NCI-H2196 (cell line): Measurements from ENCODE around the gene CACNG1.
"Not testable (repeated sequence)": the region's sequence is repeated elsewhere in the genome, so short reads cannot be mapped to it uniquely, and the experiment has no call there.

ENCODE experiments used
- DNase-seq: peaks from one replicate; lab custom pipeline; 2025; ENCODE audit not compliant: unreplicated experiment; lab: John Stamatoyannopoulos, UW

CACNG1 gene

DNA sequence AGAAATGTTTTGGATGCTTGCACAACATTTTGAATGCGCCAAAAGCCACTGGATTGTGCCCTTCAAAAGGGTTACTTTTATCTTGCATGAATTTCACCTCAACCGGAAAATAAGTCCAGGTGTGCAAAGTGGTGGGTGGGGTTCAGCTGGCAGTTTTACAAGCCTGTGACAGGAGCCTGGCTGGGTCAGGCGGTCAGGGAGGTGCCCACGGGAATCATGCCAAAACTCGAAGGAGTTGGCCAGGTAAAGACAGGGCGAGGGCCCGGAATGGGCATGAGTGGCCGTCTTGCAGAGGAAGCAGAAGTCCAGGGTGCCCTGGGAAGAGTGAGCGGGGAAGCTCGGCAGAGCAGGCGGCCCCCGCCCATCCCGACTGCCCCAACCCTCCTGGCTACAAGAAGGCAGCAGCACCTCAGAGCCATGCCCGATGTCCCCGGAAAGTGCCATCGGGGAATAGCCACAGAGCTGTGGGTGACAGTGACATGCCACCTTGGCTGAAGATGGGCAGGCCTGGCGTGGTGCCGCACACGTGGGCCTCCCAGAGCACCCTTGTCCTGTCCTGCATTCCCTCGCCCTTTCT lies 19.1 kb upstream of the CACNG1 start:
- DNase-seq, result no peak

DNA sequence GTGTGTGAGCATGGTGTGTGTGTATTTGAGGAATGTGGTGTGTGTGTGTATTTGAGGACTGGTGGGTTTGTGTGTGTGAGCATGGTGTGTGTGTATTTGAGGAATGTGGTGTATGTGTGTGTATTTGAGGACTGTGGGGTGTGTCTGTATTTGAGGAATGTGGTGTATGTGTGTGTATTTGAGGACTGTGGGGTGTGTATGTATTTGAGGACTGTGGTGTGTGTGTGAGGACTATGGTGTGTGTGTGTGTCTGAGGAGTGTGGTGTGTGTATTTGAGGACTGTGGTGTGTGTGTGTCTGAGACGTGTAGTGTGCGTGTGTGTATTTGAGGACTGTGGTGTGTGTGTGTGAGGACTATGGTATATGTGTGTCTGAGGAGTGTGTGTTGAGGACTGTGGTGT lies 18.0 kb upstream of the CACNG1 start:
- DNase-seq, result no peak

DNA sequence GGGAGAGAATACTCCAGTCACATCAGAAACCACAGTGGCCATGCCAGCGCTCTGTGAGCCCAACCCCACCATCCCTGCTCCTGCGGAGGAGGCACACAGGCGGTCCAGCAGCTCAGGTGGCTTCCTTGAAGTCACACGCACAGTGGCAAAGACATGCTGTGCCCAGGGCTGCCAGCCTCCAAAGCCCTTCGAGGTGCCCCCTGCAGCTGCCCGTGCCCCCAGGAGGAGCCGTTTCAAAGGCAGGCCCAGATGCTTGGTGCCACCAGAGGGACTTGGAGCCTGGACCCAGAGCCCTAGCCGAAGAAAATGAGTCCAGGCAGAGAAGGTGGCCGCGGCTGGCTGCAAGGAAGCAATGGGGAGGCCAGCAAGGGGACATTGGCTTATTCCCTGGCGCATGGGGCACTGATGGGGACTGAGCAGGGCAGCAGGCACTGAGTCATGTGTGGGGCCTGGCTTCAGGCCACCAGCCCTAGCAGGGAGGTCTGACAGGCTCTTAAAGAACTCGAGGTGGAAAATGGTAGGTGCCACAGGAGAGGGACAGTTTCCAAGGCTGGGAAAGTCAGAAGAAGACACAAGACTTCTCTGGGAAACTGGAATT lies 17.2 kb upstream of the CACNG1 start:
- DNase-seq, result no peak

DNA sequence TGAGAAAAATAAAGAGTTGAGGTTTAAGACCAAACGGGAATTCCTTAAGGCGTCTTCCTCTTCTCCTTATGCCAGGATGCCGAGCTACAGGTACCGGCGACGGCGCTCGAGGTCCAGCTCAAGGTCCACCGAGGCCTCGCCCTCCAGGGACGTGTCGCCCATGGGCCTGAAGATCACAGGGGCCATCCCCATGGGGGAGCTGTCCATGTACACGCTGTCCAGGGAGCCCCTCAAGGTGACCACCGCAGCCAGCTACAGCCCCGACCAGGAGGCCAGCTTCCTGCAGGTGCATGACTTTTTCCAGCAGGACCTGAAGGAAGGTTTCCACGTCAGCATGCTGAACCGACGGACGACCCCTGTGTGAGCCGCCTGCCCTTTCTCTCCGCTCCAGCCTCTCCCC lies 13.7 kb upstream of the CACNG1 start:
- DNase-seq, result no peak

DNA sequence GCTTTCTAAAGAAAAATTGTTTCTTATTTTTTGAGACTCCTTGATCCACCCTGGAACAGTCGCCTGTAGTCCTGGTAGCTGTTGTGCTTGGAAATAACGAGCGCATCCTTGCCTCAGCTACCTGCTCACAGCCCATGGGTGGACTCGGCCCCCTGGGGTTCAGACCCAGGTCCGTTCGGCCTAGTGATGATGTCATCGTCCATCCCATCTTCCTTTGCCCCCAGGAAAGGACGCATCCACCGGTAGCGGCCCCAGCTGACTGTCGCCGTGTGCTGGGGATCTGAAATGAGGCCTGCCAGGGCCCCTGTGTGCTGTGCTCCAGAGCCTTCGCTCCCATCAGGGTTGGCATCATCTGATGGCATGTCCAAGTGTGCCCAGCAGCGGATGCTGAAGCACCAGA lies 12.0 kb upstream of the CACNG1 start:
- no peak for DNase-seq

DNA sequence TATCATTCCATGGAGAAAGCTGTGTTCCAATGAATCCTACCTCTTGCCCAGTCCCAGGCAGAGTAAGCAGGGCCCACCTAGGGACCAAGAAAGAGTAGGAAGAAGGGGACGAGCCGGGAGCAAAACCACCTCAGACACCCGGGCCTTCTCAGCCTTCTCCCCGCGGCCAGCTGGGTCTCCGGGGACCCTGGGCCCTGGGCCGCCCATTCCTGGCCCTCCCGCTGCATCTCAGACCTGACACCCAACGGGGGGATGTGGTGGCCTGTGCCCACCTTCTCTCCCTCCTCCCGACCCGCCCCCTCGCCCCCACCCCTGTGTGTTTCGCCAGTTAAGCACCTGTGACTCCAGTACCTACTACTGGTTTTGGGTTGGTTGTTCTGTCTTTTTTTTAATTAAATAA lies 11.4 kb upstream of the CACNG1 start:
- no peak for DNase-seq

DNA sequence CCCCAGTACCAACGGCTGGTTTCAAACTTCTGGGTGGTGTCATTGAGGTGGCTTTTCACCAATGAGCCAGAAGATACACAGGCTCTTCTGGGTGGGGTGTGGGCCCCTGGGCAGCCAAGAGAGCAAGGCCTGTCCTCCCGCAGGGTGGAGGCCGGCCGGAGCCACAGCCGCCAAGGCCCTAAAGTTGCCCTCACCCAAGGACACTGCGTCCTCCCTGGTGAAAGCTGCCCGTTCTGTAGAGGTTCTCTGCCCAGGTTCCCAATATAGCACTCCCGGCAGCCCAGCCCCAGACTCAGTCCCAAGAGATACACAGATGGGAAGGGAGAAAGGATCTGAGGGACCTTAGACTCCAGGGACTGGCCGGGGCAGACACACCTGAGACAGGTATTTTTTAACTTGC lies 10.7 kb upstream of the CACNG1 start:
- DNase-seq, result no peak

DNA sequence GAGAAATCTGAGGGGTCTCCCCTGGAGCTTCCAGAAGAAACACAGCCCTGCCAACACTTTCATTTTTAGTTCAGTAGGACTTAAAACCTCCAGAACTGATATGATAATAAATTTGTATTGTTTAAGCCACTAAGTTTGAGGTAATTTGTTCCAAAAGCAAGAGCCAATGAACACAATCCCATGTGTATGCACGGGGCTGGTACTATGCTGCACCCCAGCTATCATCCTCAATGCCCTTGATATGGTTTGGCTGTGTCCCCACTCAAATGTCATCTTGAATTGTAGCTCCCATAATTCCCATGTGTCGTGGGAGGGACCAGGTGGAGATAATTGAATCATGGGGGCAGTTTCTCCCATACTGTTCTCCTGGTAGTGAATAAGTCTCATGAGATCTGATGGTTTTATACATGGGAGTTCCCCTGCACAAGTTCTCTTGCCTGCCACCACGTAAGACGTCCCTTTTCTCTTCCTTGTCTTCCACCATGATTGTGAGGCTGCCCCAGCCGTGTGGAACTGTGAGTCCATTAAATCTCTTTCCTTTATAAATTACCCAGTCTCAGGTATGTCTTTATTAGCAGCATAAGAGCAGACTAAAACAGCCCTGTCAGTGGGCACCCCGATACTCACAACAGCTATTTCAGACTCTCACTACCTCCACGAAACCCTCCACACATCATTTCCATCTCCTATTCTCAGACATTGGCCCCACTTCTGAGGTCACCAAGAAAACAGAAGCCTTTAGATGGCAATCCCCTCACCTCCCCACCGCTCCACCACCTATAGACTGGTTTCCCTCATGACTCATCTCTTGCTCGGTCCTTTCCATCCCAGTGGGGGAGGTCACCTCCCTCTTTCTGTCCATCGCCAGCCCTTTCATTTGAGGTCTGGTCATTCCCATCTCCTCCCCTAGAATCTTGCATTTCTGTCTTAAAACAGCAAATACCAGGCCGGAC lies 8.9 kb upstream of the CACNG1 start:
- DNase-seq, result no peak

DNA sequence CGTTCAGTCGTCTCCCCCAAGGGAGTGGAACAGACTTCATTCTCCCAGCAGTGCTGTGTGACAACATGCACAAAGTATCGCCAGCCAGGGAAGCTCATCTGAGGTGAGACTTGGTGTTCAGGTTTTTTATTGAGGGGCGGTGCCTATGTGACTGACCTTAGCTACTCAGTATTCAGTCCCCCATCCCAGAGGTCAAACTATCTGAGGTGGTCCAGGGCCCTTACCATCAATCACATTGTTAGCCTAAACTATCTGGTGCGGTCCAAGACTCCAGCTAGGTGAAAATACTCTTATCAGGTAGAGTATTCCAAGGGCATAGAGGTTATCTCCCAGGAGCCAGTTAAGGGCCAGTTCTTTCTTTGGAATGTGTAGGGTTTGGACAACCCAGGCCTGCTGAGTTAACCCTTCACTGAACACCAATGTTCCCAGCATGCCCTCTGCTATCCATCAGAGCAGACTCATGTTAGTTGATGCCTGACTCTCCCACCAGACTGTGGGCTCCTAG lies 5.4 kb upstream of the CACNG1 start:
- no peak for DNase-seq

DNA sequence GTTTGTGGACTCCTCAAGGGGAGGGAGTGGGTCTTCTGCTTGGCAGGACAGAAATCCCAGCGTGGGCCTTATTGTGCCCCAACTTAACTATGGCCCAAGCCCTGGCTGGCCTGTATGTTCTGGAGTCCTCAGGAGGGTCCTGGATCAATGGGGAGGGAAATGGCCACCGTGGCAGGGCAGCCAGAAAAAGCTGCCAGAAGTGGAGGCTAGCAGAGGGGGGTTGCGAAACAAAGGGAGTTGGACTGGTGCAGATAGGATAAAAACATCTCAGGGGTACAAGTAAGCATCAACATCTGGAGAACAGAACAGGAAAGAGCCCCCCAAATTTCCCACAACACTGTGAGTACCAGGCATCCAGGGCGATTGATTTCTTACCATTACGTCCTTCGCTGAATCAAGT lies 3.7 kb upstream of the CACNG1 start:
- DNase-seq, result no peak

DNA sequence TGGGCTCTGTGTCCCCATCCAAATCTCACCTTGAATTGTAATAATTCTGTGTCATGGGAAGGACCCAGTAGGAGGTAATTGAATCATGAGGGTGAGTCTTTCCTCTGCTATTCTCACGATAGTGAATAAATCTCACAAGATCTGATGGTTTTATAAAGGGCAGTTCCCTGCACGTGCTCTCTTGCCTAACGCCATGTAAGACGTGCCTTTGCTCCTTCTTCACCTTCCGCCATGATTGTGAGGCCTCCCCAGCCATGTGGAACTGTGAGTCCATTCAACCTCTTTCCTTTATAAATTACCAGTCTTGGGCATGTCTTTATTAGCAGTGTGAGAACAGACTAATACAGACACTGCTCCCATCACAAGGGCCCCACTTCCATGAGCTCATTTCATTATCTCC lies 3.2 kb upstream of the CACNG1 start:
- not testable (repeated sequence) for DNase-seq

DNA sequence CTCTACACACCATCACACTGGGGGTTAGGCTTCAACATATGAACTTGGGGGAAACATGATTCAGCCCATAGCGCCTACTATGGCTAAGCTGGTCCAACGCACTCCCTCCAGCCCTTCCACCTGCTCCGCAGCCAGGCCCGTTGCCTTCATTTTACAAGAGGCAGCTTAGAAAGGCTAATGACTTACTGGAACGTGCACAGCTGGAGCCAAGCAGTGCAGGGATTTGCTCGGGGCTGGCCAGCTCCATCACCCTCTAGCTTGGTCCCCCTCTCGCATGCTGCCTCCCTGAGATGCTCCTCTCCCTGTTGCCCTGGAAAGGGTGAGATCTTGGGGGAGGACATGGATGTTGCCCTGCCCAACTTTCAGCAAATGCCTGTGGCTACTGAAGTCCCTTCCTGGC lies 2.8 kb upstream of the CACNG1 start:
- DNase-seq, result no peak

DNA sequence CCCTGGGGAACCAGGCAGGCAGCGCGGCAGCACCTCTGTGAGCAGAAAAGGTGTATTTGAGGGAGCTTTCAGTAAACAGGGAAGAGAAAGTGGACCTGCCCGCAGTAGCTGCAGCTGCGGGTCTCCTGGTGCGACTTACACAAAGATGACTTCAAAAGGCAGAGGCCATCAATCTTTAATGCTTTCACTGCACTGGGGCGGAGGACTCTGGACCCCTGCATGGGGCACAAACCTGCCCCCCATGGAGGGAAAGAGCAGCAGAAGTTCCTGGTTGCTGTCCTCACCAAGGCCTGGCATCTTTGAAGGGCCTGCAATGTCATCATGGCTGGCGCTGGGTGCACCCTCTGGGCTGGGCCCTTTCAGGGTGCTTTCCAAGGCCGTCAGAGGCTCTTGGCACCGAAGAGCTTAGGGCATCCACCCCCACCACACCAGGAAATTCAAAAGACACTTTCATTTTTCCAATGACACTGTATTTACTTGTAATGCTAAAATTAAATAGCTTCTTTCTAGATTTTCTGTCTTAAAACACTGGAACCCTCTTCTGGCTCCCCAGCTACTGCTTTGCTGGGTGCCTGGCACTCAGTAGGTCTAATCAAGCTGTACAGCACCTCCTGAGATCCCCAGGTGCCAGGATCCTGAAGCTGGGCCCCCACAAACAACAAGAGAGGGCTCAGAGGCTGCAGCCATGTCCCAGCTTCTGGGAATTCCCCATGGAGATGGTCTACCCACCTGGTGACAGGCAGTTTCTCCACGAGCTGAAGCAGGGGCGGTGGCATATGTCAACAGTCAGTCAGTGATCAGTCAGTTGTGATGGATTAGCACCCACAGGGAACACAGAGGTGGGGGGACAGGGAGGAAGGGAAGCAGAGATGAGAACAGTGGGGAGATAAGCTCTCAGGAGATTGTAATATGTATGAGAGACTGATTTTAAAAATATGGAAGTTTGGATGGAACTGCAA lies 2.1 kb upstream of the CACNG1 start:
- DNase-seq, result no peak

DNA sequence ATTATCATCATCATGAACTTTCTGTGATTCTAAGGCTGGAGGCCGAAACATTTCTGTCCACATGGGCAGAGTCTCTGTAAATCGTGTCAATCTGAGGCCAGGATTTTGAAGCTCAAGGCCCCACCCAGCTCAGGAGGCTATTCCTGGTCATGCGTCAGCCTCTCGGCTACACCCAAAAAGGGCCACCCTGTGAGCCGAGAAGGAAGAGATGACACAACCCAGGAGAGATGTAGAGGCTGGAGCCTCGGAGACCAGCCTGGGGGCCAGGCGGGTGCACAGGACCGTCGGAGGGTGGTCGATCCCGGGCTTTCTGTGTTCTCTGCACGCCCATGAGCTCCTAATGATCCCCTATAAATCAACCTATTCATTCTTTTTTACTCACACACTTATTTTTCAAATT lies 1.1 kb upstream of the CACNG1 start:
- DNase-seq, result no peak

DNA sequence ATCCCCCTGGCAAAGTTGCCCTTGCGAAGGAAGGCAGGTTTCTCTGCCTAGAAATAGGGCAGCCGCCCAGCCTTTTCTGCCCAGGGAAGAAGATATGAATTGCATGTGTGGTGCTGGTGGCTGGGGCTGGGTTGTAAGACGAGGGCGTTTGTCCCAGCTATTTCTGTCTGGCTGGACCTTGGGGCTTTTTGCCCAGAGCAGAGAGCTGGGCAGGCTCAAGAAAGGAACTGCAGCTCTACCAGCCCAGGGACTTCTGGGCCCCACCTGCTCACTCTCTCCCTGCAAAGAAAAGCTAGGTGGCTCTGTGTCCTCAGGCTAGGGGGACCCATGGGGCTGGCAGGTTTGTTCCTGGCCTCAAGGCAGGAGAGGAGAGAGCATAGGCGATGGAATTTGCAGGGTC lies 586 bp downstream of the CACNG1 start:
- no peak for DNase-seq

DNA sequence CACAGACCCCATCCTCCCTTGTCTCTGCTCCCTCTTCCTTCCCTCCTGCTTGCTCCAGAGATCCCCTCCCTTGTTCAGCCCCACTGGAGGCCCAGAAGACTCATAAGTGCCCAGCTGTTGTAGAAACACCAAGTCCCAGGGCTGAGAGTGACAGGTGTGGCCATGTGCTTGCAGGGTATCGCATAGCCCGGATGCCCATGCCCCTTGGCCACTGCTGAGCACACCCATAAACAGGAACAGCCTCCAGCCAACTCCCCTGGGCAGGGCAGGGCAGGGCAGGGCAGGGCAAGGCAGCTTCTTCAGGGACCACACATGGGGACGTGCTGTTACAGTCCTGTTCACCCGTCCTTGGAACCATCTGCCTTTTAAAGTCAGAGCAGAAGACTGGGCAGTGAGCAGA lies 2.0 kb downstream of the CACNG1 start:
- DNase-seq, result no peak

DNA sequence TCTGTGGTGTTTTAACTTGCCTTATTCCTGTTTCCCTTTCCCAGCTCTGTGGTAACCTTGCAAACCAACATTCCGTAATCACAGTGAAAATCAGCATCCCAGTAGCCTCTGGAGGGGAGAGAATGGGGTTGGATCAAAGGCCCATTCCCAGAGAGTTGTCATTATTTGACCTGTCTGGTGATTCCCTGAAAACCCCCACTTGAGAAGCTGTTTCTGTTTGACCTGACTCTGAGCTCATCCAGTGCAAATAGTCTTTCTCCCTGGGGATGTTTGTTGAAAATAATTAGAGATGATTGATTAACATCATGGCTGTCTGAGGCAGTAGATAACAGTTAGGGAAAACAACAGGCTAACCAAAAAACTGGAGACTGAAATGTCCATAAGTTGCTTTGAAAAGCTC lies 3.0 kb downstream of the CACNG1 start:
- no peak for DNase-seq

DNA sequence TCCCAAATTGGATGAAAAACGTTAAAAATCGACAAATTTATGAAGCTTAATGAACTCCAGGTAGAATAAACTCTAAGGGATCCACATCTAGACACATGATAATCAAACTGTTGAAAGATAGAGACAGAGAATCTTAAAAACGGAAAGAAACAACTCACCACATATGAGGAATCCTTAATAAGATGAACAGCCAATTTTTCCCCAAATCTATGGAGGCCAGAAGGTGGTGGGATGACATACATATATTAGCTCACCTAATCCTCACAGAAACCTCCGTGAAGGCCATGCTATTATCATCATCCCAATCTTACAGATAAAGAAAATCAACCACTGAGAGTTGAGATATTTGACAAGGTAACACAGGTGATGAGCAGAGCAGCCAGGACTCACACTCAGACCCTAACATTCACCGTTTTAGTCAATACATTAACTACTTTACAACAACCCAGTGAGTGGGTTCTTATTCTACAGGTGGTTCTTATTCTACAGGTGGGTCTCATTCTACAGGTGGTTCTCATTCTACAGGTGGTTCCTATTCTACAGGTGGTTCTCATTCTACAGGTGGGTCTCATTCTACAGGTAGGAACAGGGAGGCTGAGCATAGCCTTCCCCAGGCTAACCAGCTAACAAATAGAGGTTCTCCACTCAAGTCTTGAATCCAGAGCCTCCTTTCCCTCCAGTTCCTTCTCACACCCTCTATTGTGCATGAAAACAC lies 4.8 kb downstream of the CACNG1 start:
- DNase-seq, result no peak

DNA sequence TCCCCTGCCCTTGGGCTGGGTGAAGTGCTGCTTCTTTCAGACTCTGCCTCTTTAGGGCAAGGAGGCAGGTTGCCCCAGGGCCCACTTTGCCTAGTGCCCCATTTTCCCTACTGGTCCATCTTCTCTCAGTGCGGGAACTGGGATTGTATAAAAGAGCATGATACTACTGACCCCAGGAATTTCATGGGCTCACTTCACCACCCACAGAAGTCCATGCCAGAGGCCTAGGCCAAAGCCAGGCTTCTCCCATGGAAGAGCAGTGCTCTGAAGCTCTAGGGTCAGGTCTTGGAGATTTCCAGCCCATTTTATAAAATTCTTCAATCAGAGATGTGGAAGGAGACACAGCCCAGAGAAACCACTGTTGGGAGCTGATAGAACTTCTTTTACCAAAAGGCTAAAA lies 5.7 kb downstream of the CACNG1 start:
- DNase-seq, result no peak

DNA sequence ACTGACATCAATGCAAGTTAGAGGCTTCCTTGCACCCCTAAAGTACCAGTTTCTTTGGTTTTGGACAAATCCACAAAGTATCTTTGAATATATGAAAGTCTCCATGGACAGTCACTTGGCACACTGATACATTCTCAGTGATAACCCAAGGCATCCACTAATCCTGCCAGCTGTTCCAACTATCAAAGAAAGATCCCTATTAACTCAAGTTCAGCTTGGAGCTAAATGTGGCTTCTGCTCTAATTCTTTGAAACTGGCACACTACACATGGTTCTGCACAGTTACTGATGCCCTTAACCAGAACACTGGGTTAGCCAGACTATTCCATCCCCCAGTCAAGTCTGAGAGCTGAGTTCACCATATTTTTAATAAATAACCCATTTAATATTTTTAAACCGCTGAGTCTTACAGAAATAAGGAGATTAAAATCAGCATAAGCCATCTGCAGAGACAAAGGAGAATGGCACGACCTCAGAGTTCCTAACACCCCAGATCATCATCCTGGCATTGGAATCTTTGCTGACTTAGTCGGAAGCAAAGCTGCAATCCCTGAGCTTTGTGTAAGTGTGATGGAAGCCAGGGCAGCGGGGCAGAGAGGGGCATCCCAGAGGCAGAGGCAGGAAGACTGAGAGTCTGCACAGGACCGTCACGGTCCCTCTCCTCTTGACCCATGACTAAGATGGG lies 6.3 kb downstream of the CACNG1 start:
- DNase-seq, result no peak
